Measurements from ENCODE around the gene RC3H2.

DNA sequence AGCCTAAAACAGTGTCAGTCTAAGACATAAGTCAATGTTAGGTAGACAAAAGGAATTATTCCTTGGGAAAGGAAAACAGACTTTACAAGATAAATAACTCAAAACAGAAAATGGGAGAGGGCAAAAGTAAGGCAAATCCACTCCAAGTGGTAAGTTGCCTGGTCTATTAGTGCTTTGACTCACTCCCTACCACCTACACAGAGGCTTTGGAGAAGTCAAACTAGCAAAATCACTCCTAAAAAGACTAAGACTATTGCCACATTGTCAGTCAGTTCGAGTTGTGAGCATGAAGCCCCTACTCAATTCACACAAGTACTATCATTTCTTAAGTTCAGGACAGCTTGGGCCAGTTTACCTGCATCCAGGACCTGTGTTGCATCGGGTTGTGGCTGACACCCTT lies 13.2 kb upstream of the RC3H2 start:
- TF ChIP-seq EP300 (IDR thresholded peaks at IDR 0.05; ENCODE audit: borderline replicate concordance): no peak
- no peak for TF ChIP-seq TAF1 (IDR thresholded peaks at IDR 0.05; ENCODE audit: low read depth)
- no peak for TF ChIP-seq CEBPB (IDR thresholded peaks at IDR 0.05)
- TF ChIP-seq, protein P1, sequence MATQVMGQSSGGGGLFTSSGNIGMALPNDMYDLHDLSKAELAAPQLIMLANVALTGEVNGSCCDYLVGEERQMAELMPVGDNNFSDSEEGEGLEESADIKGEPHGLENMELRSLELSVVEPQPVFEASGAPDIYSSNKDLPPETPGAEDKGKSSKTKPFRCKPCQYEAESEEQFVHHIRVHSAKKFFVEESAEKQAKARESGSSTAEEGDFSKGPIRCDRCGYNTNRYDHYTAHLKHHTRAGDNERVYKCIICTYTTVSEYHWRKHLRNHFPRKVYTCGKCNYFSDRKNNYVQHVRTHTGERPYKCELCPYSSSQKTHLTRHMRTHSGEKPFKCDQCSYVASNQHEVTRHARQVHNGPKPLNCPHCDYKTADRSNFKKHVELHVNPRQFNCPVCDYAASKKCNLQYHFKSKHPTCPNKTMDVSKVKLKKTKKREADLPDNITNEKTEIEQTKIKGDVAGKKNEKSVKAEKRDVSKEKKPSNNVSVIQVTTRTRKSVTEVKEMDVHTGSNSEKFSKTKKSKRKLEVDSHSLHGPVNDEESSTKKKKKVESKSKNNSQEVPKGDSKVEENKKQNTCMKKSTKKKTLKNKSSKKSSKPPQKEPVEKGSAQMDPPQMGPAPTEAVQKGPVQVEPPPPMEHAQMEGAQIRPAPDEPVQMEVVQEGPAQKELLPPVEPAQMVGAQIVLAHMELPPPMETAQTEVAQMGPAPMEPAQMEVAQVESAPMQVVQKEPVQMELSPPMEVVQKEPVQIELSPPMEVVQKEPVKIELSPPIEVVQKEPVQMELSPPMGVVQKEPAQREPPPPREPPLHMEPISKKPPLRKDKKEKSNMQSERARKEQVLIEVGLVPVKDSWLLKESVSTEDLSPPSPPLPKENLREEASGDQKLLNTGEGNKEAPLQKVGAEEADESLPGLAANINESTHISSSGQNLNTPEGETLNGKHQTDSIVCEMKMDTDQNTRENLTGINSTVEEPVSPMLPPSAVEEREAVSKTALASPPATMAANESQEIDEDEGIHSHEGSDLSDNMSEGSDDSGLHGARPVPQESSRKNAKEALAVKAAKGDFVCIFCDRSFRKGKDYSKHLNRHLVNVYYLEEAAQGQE (IDR thresholded peaks at IDR 0.05; ENCODE audit: low read depth): no peak
